ENCODE data around the gene BBX.

GRCh38 chr3:107516475-107516874, 6.3 kb upstream of the BBX start:
- TF ChIP-seq POLR2A (IDR thresholded peaks at IDR 0.05): no peak
- TF ChIP-seq CTCF (IDR thresholded peaks at IDR 0.05): no peak
- no peak for TF ChIP-seq EP300 (IDR thresholded peaks at IDR 0.05)
